ENCODE measurements around the gene DBN1. TPM values are rescaled to one million over a fixed set of nuclear protein-coding genes. Genes with fewer than 3 reads are reported as not detected.

The DBN1 gene
- total RNA-seq (2014; rRNA removed; shearing (Covaris generic)) (224 and 257 TPM in 2 replicates), polyA plus RNA-seq (2016; fragmentation: Nextera tagmentation; extraction: Ambion mirVana) (160 and 163 TPM in 2 replicates)

DNA sequence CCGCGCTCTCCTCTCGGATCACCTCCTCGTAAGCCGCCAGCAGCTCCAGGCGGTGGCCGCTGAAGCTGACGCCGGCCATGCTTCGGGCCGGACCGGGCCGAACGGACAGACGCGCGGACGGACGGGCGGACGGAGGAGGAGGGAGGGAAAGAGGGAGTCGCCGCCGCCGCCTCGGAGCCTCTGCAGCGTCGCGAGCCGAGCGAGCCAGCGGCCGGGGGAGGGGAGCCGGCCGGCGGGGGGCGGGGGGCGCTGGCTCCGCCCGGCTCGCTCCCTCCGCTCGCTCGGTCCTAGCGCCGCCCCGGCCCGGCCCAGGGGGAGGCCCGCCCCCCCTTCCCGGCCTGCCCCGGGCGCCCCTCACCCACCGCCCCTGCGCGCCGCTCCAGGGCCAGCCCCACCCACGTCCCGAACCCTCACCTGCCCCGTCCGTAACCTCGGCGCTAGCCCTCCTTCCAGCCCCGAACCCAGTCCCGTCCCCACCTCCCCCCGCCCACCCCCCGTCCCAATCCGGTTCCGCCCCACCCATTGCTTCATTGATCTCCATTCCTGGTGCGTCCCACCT, at the start of gene DBN1:
DBN1 (minus strand) TSS at position 192 of the 559 bp plus-strand sequence; CDS start at position 79, 113 bp downstream.
- Histone ChIP-seq H3K9ac (peak within 1 kb of the TSS; percentile 84), H3K4me1 (ENCODE audit: insufficient read depth) (peaks cover 37% of the 10 kb centered on the region), H3F3A (ENCODE audit: insufficient read depth) (peaks cover 49% of the 10 kb centered on the region), H3K4me2 (ENCODE audit: unreplicated experiment) (peak within 1 kb of the TSS; percentile 96), H3K36me3 (ENCODE audit: low read depth) (no peaks in the 10 kb centered on the region), H3K27me3 (replicated peaks; ENCODE audit: insufficient read depth) (no peaks in the 10 kb centered on the region), H3K9me2 (ENCODE audit: insufficient read depth) (no peaks in the 10 kb centered on the region), H2AFZ (no peak within 1 kb of the TSS), H4K20me1 (ENCODE audit: insufficient read depth) (no peaks in the 10 kb centered on the region; the same call in 1 of the 2 replicates), H3K4me3 (peak within 1 kb of the TSS; percentile 82), H3K9me3 (ENCODE audit: low read depth) (no peaks in the 10 kb centered on the region), H3K27ac (peak within 1 kb of the TSS; percentile 93), H3K79me2 (ENCODE audit: insufficient read depth) (peaks cover 44% of the 10 kb centered on the region)
- WGBS, 2 experiments (ENCODE audit: low coverage in 1 of 2, low lambda C conversion rate in 2 of 2, missing lambda C conversion rate in 2 of 2) = 0 to 2% methylated on average over 1 to 28 of the region's 69 CpGs
- in situ Hi-C loops (cut with MboI) = no loop called here
- DNase-seq = peak; percentile 87
- TF ChIP-seq EZH2phosphoT487 (IDR thresholded peaks at IDR 0.05; ENCODE audit: insufficient read depth, low read depth) (no peak), EZH2 (IDR thresholded peaks at IDR 0.05; ENCODE audit: insufficient read depth, poor library complexity, severe bottlenecking) (no peak)

DNA sequence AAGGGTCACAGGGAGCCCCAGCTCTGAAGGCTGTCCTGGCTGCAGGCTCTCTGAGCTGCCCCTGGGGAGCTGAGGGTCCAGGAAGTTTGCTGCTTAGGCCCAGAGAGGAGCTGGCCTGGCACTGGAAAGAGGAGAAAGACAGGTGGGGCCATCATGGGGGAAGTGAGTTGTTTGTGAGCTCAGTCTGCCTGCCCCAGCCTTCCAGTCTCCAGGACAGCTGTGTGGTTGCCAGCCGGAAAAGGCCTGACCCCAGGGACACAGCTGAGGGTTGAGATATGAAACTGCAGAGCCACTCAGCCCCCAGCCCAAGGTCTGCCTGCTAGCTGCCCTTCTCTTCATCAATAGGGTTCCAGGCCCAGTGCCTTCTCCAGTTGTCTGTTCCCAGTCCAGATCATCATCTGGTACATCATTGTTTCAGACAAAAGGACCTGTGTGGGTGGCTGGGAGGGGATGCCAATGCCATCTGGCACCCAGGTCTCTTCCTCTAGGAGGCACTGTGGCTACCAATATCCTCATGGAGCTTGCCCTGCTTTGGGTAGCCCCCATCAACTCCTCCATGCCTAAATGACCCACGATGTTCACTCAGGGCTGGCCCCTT, 47.6 kb upstream of the DBN1 start:
- peaks cover 48% of the 10 kb centered on the region for H3K79me2 ChIP-seq (ENCODE audit: insufficient read depth)
- no peaks in the 10 kb centered on the region for H3K9me2 ChIP-seq (ENCODE audit: insufficient read depth)
- no peak overlapping the region for H2AFZ ChIP-seq
- H3K4me3 ChIP-seq = no peak overlapping the region
- WGBS, 2 experiments (ENCODE audit: low coverage in 1 of 2, low lambda C conversion rate in 2 of 2, missing lambda C conversion rate in 2 of 2) = 88 to 96% methylated on average over 2 of the region's 2 CpGs
- no peak overlapping the region for H3K9ac ChIP-seq
- peak; percentile 35 for DNase-seq
- H3K36me3 ChIP-seq (ENCODE audit: low read depth) = peaks cover 19% of the 10 kb centered on the region
- in situ Hi-C loops (cut with MboI) = no loop called here
- H3K27me3 ChIP-seq (replicated peaks; ENCODE audit: insufficient read depth) = no peaks in the 10 kb centered on the region
- no peak overlapping the region for H3K4me2 ChIP-seq (ENCODE audit: unreplicated experiment)
- H3K9me3 ChIP-seq (ENCODE audit: low read depth) = no peaks in the 10 kb centered on the region
- H3F3A ChIP-seq (ENCODE audit: insufficient read depth) = peaks cover 8% of the 10 kb centered on the region; the same call in 1 of the 2 replicates
- H3K27ac ChIP-seq = no peak overlapping the region
- TF ChIP-seq EZH2 (IDR thresholded peaks at IDR 0.05; ENCODE audit: insufficient read depth, poor library complexity, severe bottlenecking) (no peak), EZH2phosphoT487 (IDR thresholded peaks at IDR 0.05; ENCODE audit: insufficient read depth, low read depth) (no peak)
- H3K4me1 ChIP-seq (ENCODE audit: insufficient read depth) = peaks cover 6% of the 10 kb centered on the region; the same call in 1 of the 2 replicates
- H4K20me1 ChIP-seq (ENCODE audit: insufficient read depth) = no peaks in the 10 kb centered on the region

DNA sequence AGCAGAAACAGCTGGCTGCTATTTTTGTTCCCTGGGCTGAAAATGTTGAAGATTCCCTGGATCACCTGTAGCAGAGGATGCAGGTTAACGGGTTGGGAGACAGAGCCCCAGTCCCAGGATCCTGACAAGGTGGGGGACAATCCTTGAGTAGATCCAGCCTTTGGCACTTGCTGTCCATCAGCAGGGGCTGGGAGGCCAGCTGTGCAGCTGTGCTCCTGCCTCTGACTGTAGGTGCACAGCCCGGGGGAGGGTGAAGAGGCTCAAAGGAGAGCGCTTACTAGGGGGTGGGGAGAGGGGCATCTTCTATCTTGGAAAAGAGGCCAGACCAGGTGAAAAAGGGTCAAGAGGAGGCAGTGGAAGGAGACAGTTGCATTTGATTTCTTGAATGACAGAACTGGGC, 46.8 kb upstream of the DBN1 start:
- Histone ChIP-seq H3K9ac (no peak overlapping the region), H3K4me1 (ENCODE audit: insufficient read depth) (peaks cover 14% of the 10 kb centered on the region), H3K36me3 (ENCODE audit: low read depth) (peaks cover 19% of the 10 kb centered on the region), H3K9me3 (ENCODE audit: low read depth) (no peaks in the 10 kb centered on the region), H3F3A (ENCODE audit: insufficient read depth) (peaks cover 8% of the 10 kb centered on the region; the same call in 1 of the 2 replicates), H3K27ac (no peak overlapping the region), H3K9me2 (ENCODE audit: insufficient read depth) (no peaks in the 10 kb centered on the region), H2AFZ (no peak overlapping the region), H3K4me2 (ENCODE audit: unreplicated experiment) (no peak overlapping the region), H3K4me3 (no peak overlapping the region), H3K27me3 (replicated peaks; ENCODE audit: insufficient read depth) (no peaks in the 10 kb centered on the region), H3K79me2 (ENCODE audit: insufficient read depth) (peaks cover 49% of the 10 kb centered on the region), H4K20me1 (ENCODE audit: insufficient read depth) (no peaks in the 10 kb centered on the region)
- 93 to 100% methylated on average over 3 of the region's 3 CpGs for WGBS, 2 experiments (ENCODE audit: low coverage in 1 of 2, low lambda C conversion rate in 2 of 2, missing lambda C conversion rate in 2 of 2)
- DNase-seq = no peak
- no peak for TF ChIP-seq EZH2 (IDR thresholded peaks at IDR 0.05; ENCODE audit: insufficient read depth, poor library complexity, severe bottlenecking)
- TF ChIP-seq EZH2phosphoT487 (IDR thresholded peaks at IDR 0.05; ENCODE audit: insufficient read depth, low read depth) = no peak
- in situ Hi-C loops (cut with MboI) = no loop called here

DNA sequence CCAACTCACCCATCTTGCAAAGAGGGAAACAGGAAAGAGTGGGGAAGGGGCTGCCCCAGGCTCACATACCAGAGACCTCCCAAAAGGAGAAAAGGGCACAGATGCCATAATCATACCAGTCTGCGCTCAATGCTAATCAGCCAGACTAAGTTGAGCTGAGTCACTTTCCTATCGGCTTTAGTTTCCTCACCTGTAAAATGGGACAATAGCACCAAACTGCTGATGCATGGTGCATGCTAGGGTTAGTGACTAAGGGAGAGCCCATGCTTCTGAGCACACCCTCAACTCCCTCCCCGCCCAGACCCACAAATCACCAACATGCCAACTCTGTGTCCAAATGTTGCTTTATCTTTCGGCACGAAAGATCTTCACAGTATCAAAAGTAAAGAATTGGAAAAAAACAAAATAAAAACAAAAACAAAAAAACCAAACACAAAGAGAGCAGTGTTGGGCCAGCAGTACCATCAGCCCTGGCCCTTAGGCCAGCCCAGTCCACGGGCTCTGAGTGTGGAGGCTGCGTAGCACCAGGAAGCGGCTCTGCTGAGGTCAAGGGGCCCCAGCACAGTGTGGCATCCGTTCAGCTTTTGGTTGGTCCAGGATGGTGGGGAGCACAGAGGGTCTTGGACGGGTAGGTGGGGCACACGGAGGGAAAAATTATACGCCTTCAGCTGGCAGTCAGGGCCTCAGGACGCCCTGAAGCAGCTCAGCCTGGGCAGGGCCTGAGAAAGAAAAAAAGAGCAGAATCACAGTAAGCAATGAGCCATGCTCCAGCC, 46.2 kb upstream of the DBN1 start:
- H3K27ac ChIP-seq = peak overlapping the region; percentile 36
- DNase-seq = no peak
- H3K36me3 ChIP-seq (ENCODE audit: low read depth) = peaks cover 22% of the 10 kb centered on the region
- H3K9me3 ChIP-seq (ENCODE audit: low read depth) = no peaks in the 10 kb centered on the region
- 81 to 85% methylated on average over 13 of the region's 13 CpGs for WGBS, 2 experiments (ENCODE audit: low coverage in 1 of 2, low lambda C conversion rate in 2 of 2, missing lambda C conversion rate in 2 of 2)
- in situ Hi-C loops (cut with MboI) = no loop called here
- H3K9ac ChIP-seq = no peak overlapping the region
- H3K9me2 ChIP-seq (ENCODE audit: insufficient read depth) = no peaks in the 10 kb centered on the region
- no peaks in the 10 kb centered on the region for H4K20me1 ChIP-seq (ENCODE audit: insufficient read depth)
- no peak overlapping the region for H3K4me3 ChIP-seq
- no peaks in the 10 kb centered on the region for H3K27me3 ChIP-seq (replicated peaks; ENCODE audit: insufficient read depth)
- H3K4me1 ChIP-seq (ENCODE audit: insufficient read depth) = peaks cover 17% of the 10 kb centered on the region
- no peak for TF ChIP-seq EZH2 (IDR thresholded peaks at IDR 0.05; ENCODE audit: insufficient read depth, poor library complexity, severe bottlenecking)
- no peak for TF ChIP-seq EZH2phosphoT487 (IDR thresholded peaks at IDR 0.05; ENCODE audit: insufficient read depth, low read depth)
- peaks cover 52% of the 10 kb centered on the region for H3K79me2 ChIP-seq (ENCODE audit: insufficient read depth)
- no peak overlapping the region for H2AFZ ChIP-seq
- H3F3A ChIP-seq (ENCODE audit: insufficient read depth) = peaks cover 8% of the 10 kb centered on the region; the same call in 1 of the 2 replicates
- H3K4me2 ChIP-seq (ENCODE audit: unreplicated experiment) = no peak overlapping the region

Measured in GM23248 (cell line).